KMS-11 (cell line): Measurements from ENCODE around the gene ABHD14A.

Experiments
- H2AFZ ChIP-seq: fragments of 200-600 bp; sonication (generic); 2 replicates; pipeline ENCODE4 v1.6.1; 2016; ENCODE audit warnings: antibody characterized with exemption, mixed run types, low read depth
- H3K27ac ChIP-seq: fragments of 200-600 bp; sonication (generic); 2 replicates; pipeline ENCODE4 v1.6.1; 2016; ENCODE audit warnings: mild to moderate bottlenecking, mixed run types
- H3K27me3 ChIP-seq: fragments of 200-600 bp; sonication (generic); 2 replicates; pipeline ENCODE4 v1.6.1; 2017; ENCODE audit warnings: mild to moderate bottlenecking, low read depth, mixed run types, moderate library complexity; ENCODE audit not compliant: insufficient read depth
- H3K36me3 ChIP-seq: fragments of 200-600 bp; sonication (generic); 2 replicates; pipeline ENCODE4 v1.6.1; 2017; ENCODE audit warnings: mild to moderate bottlenecking, mixed run types; ENCODE audit not compliant: insufficient read depth
- H3K4me1 ChIP-seq: fragments of 200-600 bp; sonication (generic); 2 replicates; pipeline ENCODE4 v1.6.1; 2016; ENCODE audit warnings: mild to moderate bottlenecking, low read depth, mixed run types; ENCODE audit not compliant: poor library complexity, severe bottlenecking
- H3K4me2 ChIP-seq: fragments of 200-600 bp; sonication (generic); 2 replicates; pipeline ENCODE4 v1.7.0; 2016; ENCODE audit warnings: mild to moderate bottlenecking, mixed run types
- H3K4me3 ChIP-seq: fragments of 200-600 bp; sonication (generic); IDR thresholded peaks from 2 replicates; pipeline ENCODE4 v1.6.1; 2017; ENCODE audit warnings: low read depth, low read length, mixed read lengths; ENCODE audit not compliant: insufficient read depth
- H3K79me2 ChIP-seq: fragments of 200-600 bp; sonication (generic); 2 replicates; pipeline ENCODE4 v1.6.1; 2016; ENCODE audit warnings: low read depth, mixed run types; ENCODE audit not compliant: insufficient read depth
- H3K9ac ChIP-seq: fragments of 200-600 bp; sonication (generic); 2 replicates; pipeline ENCODE4 v1.6.1; 2016; ENCODE audit warnings: mild to moderate bottlenecking, mixed run types
- H4K20me1 ChIP-seq: fragments of 200-600 bp; sonication (generic); 2 replicates; pipeline ENCODE4 v1.6.1; 2016; ENCODE audit warnings: mild to moderate bottlenecking, mixed run types; ENCODE audit not compliant: insufficient read depth
- TF ChIP-seq, protein P1 (sequence below): fragments of 200-600 bp; sonication (generic); conservative IDR thresholded peaks from 2 replicates; pipeline ENCODE4 v1.6.1; 2017; ENCODE audit warnings: low read depth, mild to moderate bottlenecking, antibody characterized with exemption, low read length, moderate library complexity, mixed read lengths

ABHD14A gene

GRCh38 chr3:51950899-51951298 is 24.0 kb upstream of the ABHD14A start:
- H2AFZ ChIP-seq, result no peak overlapping the region
- no peaks in the 10 kb centered on the region; the same call in 1 of the 2 replicates for H3K27me3 ChIP-seq
- H3K4me2 ChIP-seq, result no peak overlapping the region
- H4K20me1 ChIP-seq, result no peaks in the 10 kb centered on the region
- H3K79me2 ChIP-seq, result no peaks in the 10 kb centered on the region
- H3K27ac ChIP-seq, result no peak overlapping the region
- H3K4me3 ChIP-seq, result no peak overlapping the region
- no peaks in the 10 kb centered on the region for H3K36me3 ChIP-seq
- no peak overlapping the region for H3K9ac ChIP-seq
- TF ChIP-seq, protein P1, sequence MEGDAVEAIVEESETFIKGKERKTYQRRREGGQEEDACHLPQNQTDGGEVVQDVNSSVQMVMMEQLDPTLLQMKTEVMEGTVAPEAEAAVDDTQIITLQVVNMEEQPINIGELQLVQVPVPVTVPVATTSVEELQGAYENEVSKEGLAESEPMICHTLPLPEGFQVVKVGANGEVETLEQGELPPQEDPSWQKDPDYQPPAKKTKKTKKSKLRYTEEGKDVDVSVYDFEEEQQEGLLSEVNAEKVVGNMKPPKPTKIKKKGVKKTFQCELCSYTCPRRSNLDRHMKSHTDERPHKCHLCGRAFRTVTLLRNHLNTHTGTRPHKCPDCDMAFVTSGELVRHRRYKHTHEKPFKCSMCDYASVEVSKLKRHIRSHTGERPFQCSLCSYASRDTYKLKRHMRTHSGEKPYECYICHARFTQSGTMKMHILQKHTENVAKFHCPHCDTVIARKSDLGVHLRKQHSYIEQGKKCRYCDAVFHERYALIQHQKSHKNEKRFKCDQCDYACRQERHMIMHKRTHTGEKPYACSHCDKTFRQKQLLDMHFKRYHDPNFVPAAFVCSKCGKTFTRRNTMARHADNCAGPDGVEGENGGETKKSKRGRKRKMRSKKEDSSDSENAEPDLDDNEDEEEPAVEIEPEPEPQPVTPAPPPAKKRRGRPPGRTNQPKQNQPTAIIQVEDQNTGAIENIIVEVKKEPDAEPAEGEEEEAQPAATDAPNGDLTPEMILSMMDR, result no peak
- H3K4me1 ChIP-seq, result no peaks in the 10 kb centered on the region

DNA sequence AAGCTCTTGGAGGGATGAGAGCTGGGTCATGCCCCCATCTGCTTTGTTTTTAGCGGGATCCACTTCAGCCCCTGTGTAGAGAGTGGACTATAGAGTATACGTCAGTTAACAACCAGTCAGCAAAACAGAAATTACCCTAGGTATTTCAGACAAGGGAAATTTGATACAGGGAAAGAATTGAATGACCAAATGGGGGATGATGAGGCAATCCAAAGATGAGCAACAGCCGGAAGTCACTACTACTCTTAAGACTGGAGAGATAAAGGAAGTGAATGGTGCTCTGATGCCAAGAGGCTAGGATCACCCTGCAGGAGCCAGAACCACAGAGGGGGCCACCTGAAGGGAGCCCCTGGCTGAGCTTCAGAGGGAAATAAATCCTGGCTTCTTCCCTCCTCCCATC is 21.4 kb upstream of the ABHD14A start:
- no peaks in the 10 kb centered on the region for H4K20me1 ChIP-seq
- no peak overlapping the region for H3K9ac ChIP-seq
- TF ChIP-seq, protein P1, result no peak
- H3K27ac ChIP-seq, result no peak overlapping the region
- no peak overlapping the region for H3K4me2 ChIP-seq
- H3K4me3 ChIP-seq, result no peak overlapping the region
- H3K27me3 ChIP-seq, result no peaks in the 10 kb centered on the region; the same call in 1 of the 2 replicates
- H3K36me3 ChIP-seq, result no peaks in the 10 kb centered on the region
- no peaks in the 10 kb centered on the region for H3K4me1 ChIP-seq
- H3K79me2 ChIP-seq, result no peaks in the 10 kb centered on the region
- H2AFZ ChIP-seq, result no peak overlapping the region

DNA sequence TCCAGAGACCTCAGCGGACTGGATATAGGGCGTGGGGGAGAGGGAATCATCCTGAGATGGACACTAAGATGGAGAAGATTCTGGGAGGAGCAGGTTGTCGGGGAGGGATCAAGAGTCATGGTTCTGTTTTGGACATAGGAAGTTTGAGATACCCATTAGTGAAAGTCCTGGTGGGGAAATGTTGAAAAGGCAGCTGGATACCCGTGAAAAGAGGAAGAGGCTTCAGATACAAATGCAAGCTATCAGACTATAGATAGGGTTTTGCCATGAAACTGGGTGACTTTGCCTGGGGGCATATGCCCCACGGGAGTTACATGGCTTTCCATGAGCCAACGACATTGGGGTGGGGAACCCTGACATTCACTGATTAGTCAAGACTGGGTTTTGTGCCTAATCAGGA is 20.8 kb upstream of the ABHD14A start:
- no peak overlapping the region for H2AFZ ChIP-seq
- no peak overlapping the region for H3K9ac ChIP-seq
- no peak overlapping the region for H3K4me2 ChIP-seq
- H4K20me1 ChIP-seq, result no peaks in the 10 kb centered on the region
- no peaks in the 10 kb centered on the region for H3K36me3 ChIP-seq
- H3K4me3 ChIP-seq, result no peak overlapping the region
- H3K4me1 ChIP-seq, result no peaks in the 10 kb centered on the region
- TF ChIP-seq, protein P1, result no peak
- no peaks in the 10 kb centered on the region; the same call in 1 of the 2 replicates for H3K27me3 ChIP-seq
- no peaks in the 10 kb centered on the region for H3K79me2 ChIP-seq
- H3K27ac ChIP-seq, result no peak overlapping the region

DNA sequence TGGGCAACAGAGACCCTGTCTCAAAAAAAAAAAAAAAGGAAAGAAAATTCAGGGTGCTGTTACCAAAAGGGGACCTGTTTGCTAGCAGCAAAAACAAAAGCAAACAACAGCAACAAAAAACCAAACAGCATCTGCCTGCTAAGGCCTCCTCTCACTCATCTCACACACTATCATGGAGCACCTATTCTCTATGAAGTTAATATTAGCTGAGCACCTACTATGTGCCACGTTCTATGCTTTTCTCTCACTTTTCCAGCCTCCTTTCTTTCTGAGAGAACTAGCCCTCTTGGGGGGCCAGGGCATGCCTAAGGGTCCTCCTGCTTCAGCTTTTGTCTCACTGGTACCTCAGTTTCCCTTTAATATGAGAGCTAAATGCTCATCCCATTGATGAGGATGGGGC is 20.2 kb upstream of the ABHD14A start:
- H3K36me3 ChIP-seq, result no peaks in the 10 kb centered on the region

More for the DNA sequence above, 20.2 kb upstream of the ABHD14A start:
- H3K27me3 ChIP-seq, result no peaks in the 10 kb centered on the region; the same call in 1 of the 2 replicates
- H3K27ac ChIP-seq, result no peak overlapping the region
- H3K4me2 ChIP-seq, result no peak overlapping the region
- H3K9ac ChIP-seq, result no peak overlapping the region
- no peaks in the 10 kb centered on the region for H3K79me2 ChIP-seq
- no peaks in the 10 kb centered on the region for H3K4me1 ChIP-seq
- H4K20me1 ChIP-seq, result no peaks in the 10 kb centered on the region
- no peak overlapping the region for H2AFZ ChIP-seq
- H3K4me3 ChIP-seq, result no peak overlapping the region
- TF ChIP-seq, protein P1, result no peak
